ENCODE measurements around the gene KDM2B.

- TF ChIP-seq, protein P1, sequence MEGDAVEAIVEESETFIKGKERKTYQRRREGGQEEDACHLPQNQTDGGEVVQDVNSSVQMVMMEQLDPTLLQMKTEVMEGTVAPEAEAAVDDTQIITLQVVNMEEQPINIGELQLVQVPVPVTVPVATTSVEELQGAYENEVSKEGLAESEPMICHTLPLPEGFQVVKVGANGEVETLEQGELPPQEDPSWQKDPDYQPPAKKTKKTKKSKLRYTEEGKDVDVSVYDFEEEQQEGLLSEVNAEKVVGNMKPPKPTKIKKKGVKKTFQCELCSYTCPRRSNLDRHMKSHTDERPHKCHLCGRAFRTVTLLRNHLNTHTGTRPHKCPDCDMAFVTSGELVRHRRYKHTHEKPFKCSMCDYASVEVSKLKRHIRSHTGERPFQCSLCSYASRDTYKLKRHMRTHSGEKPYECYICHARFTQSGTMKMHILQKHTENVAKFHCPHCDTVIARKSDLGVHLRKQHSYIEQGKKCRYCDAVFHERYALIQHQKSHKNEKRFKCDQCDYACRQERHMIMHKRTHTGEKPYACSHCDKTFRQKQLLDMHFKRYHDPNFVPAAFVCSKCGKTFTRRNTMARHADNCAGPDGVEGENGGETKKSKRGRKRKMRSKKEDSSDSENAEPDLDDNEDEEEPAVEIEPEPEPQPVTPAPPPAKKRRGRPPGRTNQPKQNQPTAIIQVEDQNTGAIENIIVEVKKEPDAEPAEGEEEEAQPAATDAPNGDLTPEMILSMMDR (IDR thresholded peaks at IDR 0.05), result no peak
- no peak for TF ChIP-seq POLR2A (IDR thresholded peaks at IDR 0.05)
Observed at GRCh38 chr12:121436706-121437105, 144.1 kb downstream of the KDM2B start.
